Spleen (tissue), 11 donors: ENCODE results near the gene C1orf174. TPM values are rescaled to one million over a fixed set of nuclear protein-coding genes. Genes with fewer than 3 reads are reported as not detected.

Experiments
- DNase-seq: peaks from one replicate; pipeline ENCODE4 v3.0.0-alpha.2; 2020
- H3K27ac ChIP-seq, 8 donors: fragments of 200-600 bp; sonication (generic) in 7 of 8; 1 replicate in 4 of 8; 2 replicates in 4 of 8; pipeline versions ENCODE4 v1.5.0 to v1.8.0; 2016 to 2021; ENCODE audit warnings: inconsistent platforms in 4 of 8, mild to moderate bottlenecking in 4 of 8, moderate library complexity in 1 of 8
- H3K27me3 ChIP-seq, 7 donors: fragments of 200-600 bp; sonication (generic) in 6 of 7; replicated peaks in 1 of 7; 1 replicate in 4 of 7; 2 replicates in 3 of 7; pipeline versions ENCODE4 v1.5.0 to v1.8.0; 2016 to 2021; ENCODE audit warnings: inconsistent platforms in 3 of 7, mild to moderate bottlenecking in 1 of 7
- H3K36me3 ChIP-seq, 6 donors: fragments of 200-600 bp; sonication (generic) in 5 of 6; 1 replicate in 4 of 6; 2 replicates in 2 of 6; pipeline versions ENCODE4 v1.5.0 to v1.8.0; 2016 to 2021; ENCODE audit warnings: inconsistent platforms in 2 of 6
- H3K4me1 ChIP-seq, 6 donors: fragments of 200-600 bp; sonication (generic) in 5 of 6; 1 replicate in 3 of 6; 2 replicates in 3 of 6; pipeline versions ENCODE4 v1.5.0 to v1.8.0; 2016 to 2021; ENCODE audit warnings: inconsistent platforms in 3 of 6
- H3K4me3 ChIP-seq, 8 donors: fragments of 200-600 bp; sonication (generic) in 7 of 8; 1 replicate in 4 of 8; 2 replicates in 4 of 8; pipeline versions ENCODE4 v1.5.0 to v1.8.0; 2016 to 2021; ENCODE audit warnings: inconsistent platforms in 4 of 8, mild to moderate bottlenecking in 4 of 8, moderate library complexity in 2 of 8
- H3K9me3 ChIP-seq, 8 donors: fragments of 200-600 bp; sonication (generic) in 7 of 8; 1 replicate in 4 of 8; 2 replicates in 4 of 8; pipeline versions ENCODE4 v1.5.0 to v1.8.0; 2016 to 2021; ENCODE audit warnings: inconsistent platforms in 4 of 8
- POLR2A ChIP-seq, 3 donors: fragments of 450-650 bp; IDR thresholded peaks; one replicate each; pipeline ENCODE4 v1.5.1; 2017; ENCODE audit warnings: antibody characterized with exemption in 3 of 3, mild to moderate bottlenecking in 1 of 3
- POLR2AphosphoS5 ChIP-seq, 3 donors: sonication (generic); formaldehyde crosslinking; IDR thresholded peaks; one replicate each; pipeline ENCODE4 v1.5.1; 2017; ENCODE audit warnings: antibody characterized with exemption in 3 of 3
- whole genome bisulfite sequencing, 5 donors: extraction: QIAGEN DNeasy Blood & Tissue Kit in 3 of 5; methylation state at CpG; one replicate each; pipeline versions ENCODE4 v1.1.5 to v1.1.7; 2013 to 2018; 5-methylcytosine and 5-hydroxymethylcytosine counted together
- intact Hi-C: fragments of 100-400 bp; cut with DNase I; formaldehyde crosslinking; loops from one replicate; pipeline ENCODE4 v1.15.0; 2023; ENCODE audit warnings: low total_unique reads
- polyA plus RNA-seq, 3 donors: library from polyadenylated mRNA; stranded (reverse); fragments of 200-250 nt; gene quantifications; one replicate each; pipeline ENCODE4 v1.2.1, GENCODE V29; 2013
- total RNA-seq, 7 donors: library from RNA; depleted of rRNA in 3 of 7; stranded (reverse); fragments of >200 nt in 3 of 7; fragmentation: NEBNext Ultra II Directional in 4 of 7; extraction: Animal tissue kit (Norgen Biotek cat#: 25700) in 4 of 7; gene quantifications; one replicate each; pipeline versions ENCODE4 v1.1.0 to v1.2.1, GENCODE V29; 2016 to 2021
- TF ChIP-seq, protein P1 (sequence below), 11 experiments: fragments of 200-600 bp in 7 of 11; fragments of 450-650 bp in 4 of 11; sonication (generic) in 4 of 11; IDR thresholded peaks in 8 of 11; conservative IDR thresholded peaks in 3 of 11; 1 replicate in 7 of 11; 2 replicates in 4 of 11; pipeline versions ENCODE4 v1.4.0 to v1.8.0; 2016 to 2021; ENCODE audit warnings: antibody characterized with exemption in 11 of 11, inconsistent platforms in 4 of 11, mild to moderate bottlenecking in 1 of 11
- donor health status: healthy with polysubstance abuse.
- donor health status: DM: no; HTN: no; CAD: no; lungs with moderate emphysema.
- donor health status: DM: no; HTN: no; CAD: no.
- donor health status: Bipolar disorder and iron deficiency.
- donor health status: healthy.
- donor health status: DM: no; HTN: no; CAD: no.
- donor health status: DM: yes; HTN: yes; CAD: no.

C1orf174 gene
- total and polyA plus RNA-seq, 10 donors = 14.9 to 34.5 (median 21.8) TPM

DNA sequence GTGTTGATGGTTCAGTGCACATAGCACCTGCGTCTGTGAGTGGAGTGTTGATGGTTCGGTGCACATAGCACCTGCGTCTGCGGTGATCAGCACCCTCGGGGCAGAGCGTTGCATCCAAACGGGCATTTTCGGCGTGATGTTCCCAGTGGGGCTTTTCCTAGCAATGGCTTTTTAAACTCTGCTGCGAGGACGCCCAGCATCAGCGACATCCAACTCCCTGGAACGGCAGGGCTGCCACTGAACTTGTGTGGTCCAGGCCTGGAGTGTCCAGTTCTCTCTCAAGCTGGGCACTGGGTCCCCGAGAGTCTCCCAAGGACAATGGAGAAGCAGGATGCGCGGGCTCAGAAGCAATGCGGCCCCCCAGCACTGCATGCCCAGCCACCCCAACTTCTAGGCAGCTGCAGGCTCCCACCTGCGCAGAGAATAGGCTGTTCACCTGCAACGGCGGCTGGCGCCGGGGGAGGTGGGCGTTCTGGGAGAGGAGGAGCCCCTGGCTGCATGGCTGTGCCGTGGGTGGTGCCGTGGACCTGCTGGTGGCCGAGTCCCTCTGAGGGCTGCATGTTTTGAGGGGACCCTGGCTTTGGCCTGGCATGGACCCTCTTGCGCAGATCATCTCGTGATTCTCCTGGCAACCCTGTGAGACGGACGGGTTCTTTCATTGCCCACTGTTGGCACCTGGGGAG is 10.1 kb upstream of the C1orf174 start:
- DNase-seq = peak; percentile 73
- peaks cover 0 to 44% (median 14%) of the 10 kb centered on the region in 6 donors for H3K4me1 ChIP-seq
- no peak overlapping the region for H3K4me3 ChIP-seq
- no peaks in the 10 kb centered on the region for H3K36me3 ChIP-seq
- H3K9me3 ChIP-seq = no peaks in the 10 kb centered on the region
- H3K27me3 ChIP-seq = peaks cover 0 to 20% (median 4%) of the 10 kb centered on the region in 7 donors
- WGBS, 5 donors = 70 to 81% (median 75%) methylated on average over 25 to 30 of the region's 30 CpGs
- H3K27ac ChIP-seq = no peak overlapping the region
- TF ChIP-seq, protein P1, sequence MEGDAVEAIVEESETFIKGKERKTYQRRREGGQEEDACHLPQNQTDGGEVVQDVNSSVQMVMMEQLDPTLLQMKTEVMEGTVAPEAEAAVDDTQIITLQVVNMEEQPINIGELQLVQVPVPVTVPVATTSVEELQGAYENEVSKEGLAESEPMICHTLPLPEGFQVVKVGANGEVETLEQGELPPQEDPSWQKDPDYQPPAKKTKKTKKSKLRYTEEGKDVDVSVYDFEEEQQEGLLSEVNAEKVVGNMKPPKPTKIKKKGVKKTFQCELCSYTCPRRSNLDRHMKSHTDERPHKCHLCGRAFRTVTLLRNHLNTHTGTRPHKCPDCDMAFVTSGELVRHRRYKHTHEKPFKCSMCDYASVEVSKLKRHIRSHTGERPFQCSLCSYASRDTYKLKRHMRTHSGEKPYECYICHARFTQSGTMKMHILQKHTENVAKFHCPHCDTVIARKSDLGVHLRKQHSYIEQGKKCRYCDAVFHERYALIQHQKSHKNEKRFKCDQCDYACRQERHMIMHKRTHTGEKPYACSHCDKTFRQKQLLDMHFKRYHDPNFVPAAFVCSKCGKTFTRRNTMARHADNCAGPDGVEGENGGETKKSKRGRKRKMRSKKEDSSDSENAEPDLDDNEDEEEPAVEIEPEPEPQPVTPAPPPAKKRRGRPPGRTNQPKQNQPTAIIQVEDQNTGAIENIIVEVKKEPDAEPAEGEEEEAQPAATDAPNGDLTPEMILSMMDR (IDR thresholded peaks at IDR 0.05 in 8 of 11, conservative IDR thresholded peaks at IDR 0.05 in 3 of 11) = no peak
- TF ChIP-seq POLR2A (IDR thresholded peaks at IDR 0.05) (no peak), POLR2AphosphoS5 (IDR thresholded peaks at IDR 0.05) (no peak)
- intact Hi-C loops = loop anchor here (5.0 kb wide), 1 partner anchor 1837 kb away; no protein-coding TSS in a partner anchor

DNA sequence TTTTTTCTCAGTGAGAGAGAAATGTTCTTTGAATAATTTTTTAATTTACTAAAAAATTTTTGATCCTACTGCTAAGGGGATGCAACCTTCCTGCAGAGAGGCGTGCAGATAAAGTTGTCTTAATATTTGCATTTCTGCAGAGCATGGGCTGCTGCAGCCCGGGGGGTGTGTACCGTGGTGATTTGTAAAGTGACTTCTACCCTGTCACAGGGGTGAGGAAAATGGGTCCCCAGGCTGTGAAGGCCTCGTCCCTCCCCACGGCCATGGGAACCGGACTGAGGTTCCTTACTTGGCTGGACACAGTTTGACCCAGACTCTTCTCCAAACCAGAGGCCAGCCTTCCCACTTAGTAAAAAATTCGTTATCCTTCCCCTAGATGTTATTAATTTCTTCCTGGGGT is 9.5 kb upstream of the C1orf174 start:
- no peaks in the 10 kb centered on the region for H3K9me3 ChIP-seq
- H3K36me3 ChIP-seq = no peaks in the 10 kb centered on the region
- H3K27ac ChIP-seq = no peak overlapping the region
- WGBS, 5 donors = 59 to 72% (median 69%) methylated on average over 7 of the region's 7 CpGs
- H3K4me3 ChIP-seq = no peak overlapping the region
- intact Hi-C loops = loop anchor here (5.0 kb wide), 1 partner anchor 1838 kb away; no protein-coding TSS in a partner anchor
- DNase-seq = peak; percentile 62
- peaks cover 0 to 46% (median 14%) of the 10 kb centered on the region in 6 donors for H3K4me1 ChIP-seq
- TF ChIP-seq POLR2A (IDR thresholded peaks at IDR 0.05) (no peak), POLR2AphosphoS5 (IDR thresholded peaks at IDR 0.05) (no peak)
- TF ChIP-seq, protein P1 (IDR thresholded peaks at IDR 0.05 in 8 of 11, conservative IDR thresholded peaks at IDR 0.05 in 3 of 11) = no peak
- H3K27me3 ChIP-seq = peaks cover 0 to 20% (median 4%) of the 10 kb centered on the region in 7 donors

DNA sequence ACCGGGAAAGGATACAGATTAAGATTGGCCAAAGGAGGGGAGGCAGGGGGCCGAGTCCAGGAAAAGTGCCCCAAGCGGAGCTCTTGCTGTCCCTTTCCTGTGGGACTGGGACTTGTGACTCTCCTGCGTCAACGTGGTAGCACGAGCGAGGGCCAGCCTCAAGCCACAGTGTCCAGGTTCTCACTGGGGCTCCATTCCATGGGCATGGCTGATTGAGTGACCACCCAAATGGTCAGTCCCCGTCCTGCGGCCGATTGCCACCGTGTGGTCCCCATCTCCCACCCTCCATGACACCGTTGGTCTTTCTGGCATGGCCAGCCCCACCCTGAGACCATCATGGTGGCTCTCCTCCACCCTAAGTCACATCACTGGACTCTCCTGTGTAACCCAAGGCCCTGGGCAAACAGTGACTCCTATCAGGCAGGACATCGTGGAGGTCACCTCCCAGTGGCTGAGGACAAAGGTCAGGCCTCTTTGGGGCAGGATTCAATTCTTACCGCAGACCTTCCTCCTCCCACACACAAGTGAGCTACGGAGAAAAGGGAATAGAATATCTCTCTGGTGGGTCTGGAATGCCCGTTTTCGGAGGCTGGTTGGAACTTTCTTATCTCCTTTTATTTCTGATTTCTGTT is 8.9 kb upstream of the C1orf174 start:
- Histone ChIP-seq H3K27ac (no peak overlapping the region), H3K9me3 (no peaks in the 10 kb centered on the region), H3K36me3 (no peaks in the 10 kb centered on the region), H3K4me3 (no peak overlapping the region), H3K27me3 (peaks cover 0 to 20% (median 4%) of the 10 kb centered on the region in 7 donors), H3K4me1 (peaks cover 0 to 51% (median 14%) of the 10 kb centered on the region in 6 donors)
- intact Hi-C loops = no loop called here
- 73 to 80% (median 78%) methylated on average over 13 to 17 of the region's 17 CpGs for WGBS, 5 donors
- TF ChIP-seq, protein P1 (IDR thresholded peaks at IDR 0.05 in 8 of 11, conservative IDR thresholded peaks at IDR 0.05 in 3 of 11) = no peak
- TF ChIP-seq POLR2A (IDR thresholded peaks at IDR 0.05) = no peak
- TF ChIP-seq POLR2AphosphoS5 (IDR thresholded peaks at IDR 0.05) = no peak
- peak; percentile 64 for DNase-seq

DNA sequence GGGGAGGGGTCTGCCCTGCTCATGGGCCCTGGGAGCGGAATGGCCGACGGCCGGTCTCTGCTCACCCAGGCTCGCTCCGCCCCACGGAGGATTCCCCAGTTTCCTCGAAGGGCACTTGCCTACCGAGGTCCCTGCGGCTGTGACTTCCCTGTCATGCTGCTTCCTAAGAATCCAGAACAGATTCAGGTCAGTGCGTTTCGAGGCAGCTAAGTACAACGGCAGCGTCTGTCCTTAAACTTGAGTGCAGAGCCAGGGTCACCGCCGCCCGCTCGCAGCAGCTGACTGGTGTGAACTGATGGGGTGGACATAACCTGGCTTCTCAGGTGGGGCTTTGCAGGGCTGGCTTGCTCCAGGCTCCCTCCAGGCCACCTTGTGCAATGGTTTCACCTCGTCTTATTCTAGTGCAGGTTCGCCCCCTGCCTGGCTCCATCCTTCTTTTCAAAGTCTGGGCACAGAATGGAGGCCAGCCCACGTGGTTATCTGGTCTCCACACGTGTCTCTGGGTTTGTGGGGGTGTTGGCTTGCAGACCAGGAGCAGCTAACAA is 7.6 kb upstream of the C1orf174 start:
- Histone ChIP-seq H3K27me3 (peaks cover 0 to 20% (median 4%) of the 10 kb centered on the region in 7 donors), H3K36me3 (no peaks in the 10 kb centered on the region), H3K4me1 (peaks cover 0 to 64% (median 19%) of the 10 kb centered on the region in 6 donors), H3K27ac (no peak overlapping the region), H3K4me3 (no peak overlapping the region), H3K9me3 (no peaks in the 10 kb centered on the region)
- 79 to 88% (median 81%) methylated on average over 22 of the region's 22 CpGs for WGBS, 5 donors
- TF ChIP-seq, protein P1 (IDR thresholded peaks at IDR 0.05 in 8 of 11, conservative IDR thresholded peaks at IDR 0.05 in 3 of 11) = no peak
- TF ChIP-seq POLR2A (IDR thresholded peaks at IDR 0.05) (no peak), POLR2AphosphoS5 (IDR thresholded peaks at IDR 0.05) (no peak)
- peak; percentile 72 for DNase-seq
- intact Hi-C loops = no loop called here
